OCI-LY3 (cell line): ENCODE results near the gene HS6ST2.

Experiments
- H2AFZ ChIP-seq: fragments of 200-600, 300-600 bp; shearing (Covaris generic); 2 replicates; pipeline ENCODE4 v1.6.0; 2014; ENCODE audit warnings: antibody characterized with exemption, low read depth, low read length
- H3K27ac ChIP-seq: fragments of 200-600, 300-600 bp; sonication (generic); 2 replicates; pipeline ENCODE4 v1.5.1; 2014; ENCODE audit warnings: mild to moderate bottlenecking, low read length, moderate library complexity, mixed read lengths
- H3K27me3 ChIP-seq: fragments of 200-600, 300-600 bp; sonication (generic); 2 replicates; pipeline ENCODE4 v1.6.1; 2014; ENCODE audit warnings: low read depth, low read length, mixed read lengths
- H3K36me3 ChIP-seq: fragments of 200-600, 300-600 bp; sonication (generic); replicated peaks from 2 replicates; pipeline ENCODE3; 2014; ENCODE audit warnings: low read depth, low read length, mixed read lengths
- H3K4me1 ChIP-seq: fragments of 300-600, 200-600 bp; sonication (generic); 2 replicates; pipeline ENCODE4 v1.6.1; 2014; ENCODE audit warnings: low read length, mixed read lengths
- H3K4me2 ChIP-seq: fragments of 200-600, 300-600 bp; sonication (generic); 2 replicates; pipeline ENCODE4 v1.6.1; 2014; ENCODE audit warnings: low read length, mixed read lengths
- H3K4me3 ChIP-seq: fragments of 300-600, 200-600 bp; sonication (generic); 2 replicates; pipeline ENCODE4 v1.5.1; 2014; ENCODE audit warnings: antibody characterized with exemption, mild to moderate bottlenecking, low read length, moderate library complexity
- H3K79me2 ChIP-seq: fragments of 300-600, 200-600 bp; shearing (Covaris generic); 2 replicates; pipeline ENCODE4 v1.6.1; 2014; ENCODE audit warnings: mild to moderate bottlenecking, low read length, mixed read lengths
- H3K9ac ChIP-seq: fragments of 300-600, 200-600 bp; shearing (Covaris generic); 2 replicates; pipeline ENCODE4 v1.6.0; 2014; ENCODE audit warnings: mild to moderate bottlenecking, low read length, moderate library complexity
- H3K9me3 ChIP-seq: fragments of 200-600, 300-600 bp; shearing (Covaris generic); 2 replicates; pipeline ENCODE4 v1.6.1; 2014; ENCODE audit warnings: low read length, mixed read lengths; ENCODE audit not compliant: insufficient read depth
- H4K20me1 ChIP-seq: fragments of 200-600, 300-600 bp; sonication (generic); 2 replicates; pipeline ENCODE4 v1.6.1; 2016; ENCODE audit warnings: low read length, mixed read lengths; ENCODE audit not compliant: insufficient read depth
- EZH2phosphoT487 ChIP-seq: fragments of 200-600 bp; shearing (Covaris generic); IDR thresholded peaks from 2 replicates; pipeline ENCODE4 v1.6.1; 2018; ENCODE audit warnings: antibody characterized with exemption, mixed run types, low read depth
- TF ChIP-seq, protein P1 (sequence below): fragments of 200-600, 300-600 bp; sonication (generic); IDR thresholded peaks from 2 replicates; pipeline ENCODE4 v1.5.1; 2014; ENCODE audit warnings: antibody characterized with exemption, low read length, low read depth

HS6ST2 gene

DNA sequence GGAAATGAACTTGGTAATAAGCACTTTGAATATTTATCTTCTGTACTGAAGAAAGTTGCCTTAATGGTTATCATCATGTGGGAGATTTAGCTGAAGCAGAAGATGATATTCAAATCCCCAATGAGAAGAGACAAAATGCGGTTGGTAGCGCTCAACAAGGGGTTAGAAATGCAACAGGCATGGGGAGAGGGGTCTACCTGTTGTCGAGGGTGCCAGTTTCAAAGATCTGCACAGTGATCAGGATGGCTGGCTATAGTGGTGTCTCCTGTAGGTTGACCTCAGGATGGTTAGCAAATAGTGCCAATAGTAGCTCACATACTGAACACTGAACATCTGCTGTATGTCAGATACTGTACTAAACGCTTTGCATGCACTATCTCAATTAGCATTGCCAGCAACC is 7.0 kb upstream of the HS6ST2 start:
- Histone ChIP-seq H3K79me2 (no peaks in the 10 kb centered on the region), H3K4me1 (peaks cover 25% of the 10 kb centered on the region), H4K20me1 (no peaks in the 10 kb centered on the region), H2AFZ (no peak overlapping the region), H3K36me3 (no peaks in the 10 kb centered on the region), H3K4me2 (no peak overlapping the region), H3K9ac (no peak overlapping the region), H3K4me3 (no peak overlapping the region), H3K9me3 (no peaks in the 10 kb centered on the region), H3K27me3 (no peaks in the 10 kb centered on the region), H3K27ac (no peak overlapping the region)
- no peak for TF ChIP-seq EZH2phosphoT487
- TF ChIP-seq, protein P1, sequence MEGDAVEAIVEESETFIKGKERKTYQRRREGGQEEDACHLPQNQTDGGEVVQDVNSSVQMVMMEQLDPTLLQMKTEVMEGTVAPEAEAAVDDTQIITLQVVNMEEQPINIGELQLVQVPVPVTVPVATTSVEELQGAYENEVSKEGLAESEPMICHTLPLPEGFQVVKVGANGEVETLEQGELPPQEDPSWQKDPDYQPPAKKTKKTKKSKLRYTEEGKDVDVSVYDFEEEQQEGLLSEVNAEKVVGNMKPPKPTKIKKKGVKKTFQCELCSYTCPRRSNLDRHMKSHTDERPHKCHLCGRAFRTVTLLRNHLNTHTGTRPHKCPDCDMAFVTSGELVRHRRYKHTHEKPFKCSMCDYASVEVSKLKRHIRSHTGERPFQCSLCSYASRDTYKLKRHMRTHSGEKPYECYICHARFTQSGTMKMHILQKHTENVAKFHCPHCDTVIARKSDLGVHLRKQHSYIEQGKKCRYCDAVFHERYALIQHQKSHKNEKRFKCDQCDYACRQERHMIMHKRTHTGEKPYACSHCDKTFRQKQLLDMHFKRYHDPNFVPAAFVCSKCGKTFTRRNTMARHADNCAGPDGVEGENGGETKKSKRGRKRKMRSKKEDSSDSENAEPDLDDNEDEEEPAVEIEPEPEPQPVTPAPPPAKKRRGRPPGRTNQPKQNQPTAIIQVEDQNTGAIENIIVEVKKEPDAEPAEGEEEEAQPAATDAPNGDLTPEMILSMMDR, result no peak

DNA sequence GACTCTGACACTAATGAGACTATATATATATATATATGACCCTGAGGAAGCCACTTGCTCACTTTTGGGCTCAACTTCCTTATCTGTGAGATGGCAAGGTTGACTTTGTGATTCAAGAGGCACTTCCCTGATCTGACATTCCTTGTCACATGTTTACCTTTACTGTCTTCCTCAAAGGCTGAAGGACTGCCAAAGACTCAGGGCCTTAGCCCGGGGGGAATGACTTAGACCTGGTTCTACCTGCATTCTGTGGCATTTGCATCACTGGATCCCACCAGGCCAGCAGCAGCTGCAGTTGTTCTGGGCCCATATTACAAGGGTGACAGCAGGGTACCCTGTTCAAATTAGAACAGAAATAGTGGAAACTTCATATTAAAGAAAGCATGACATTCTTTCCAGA is 3.1 kb upstream of the HS6ST2 start:
- no peaks in the 10 kb centered on the region for H3K9me3 ChIP-seq

DNA sequence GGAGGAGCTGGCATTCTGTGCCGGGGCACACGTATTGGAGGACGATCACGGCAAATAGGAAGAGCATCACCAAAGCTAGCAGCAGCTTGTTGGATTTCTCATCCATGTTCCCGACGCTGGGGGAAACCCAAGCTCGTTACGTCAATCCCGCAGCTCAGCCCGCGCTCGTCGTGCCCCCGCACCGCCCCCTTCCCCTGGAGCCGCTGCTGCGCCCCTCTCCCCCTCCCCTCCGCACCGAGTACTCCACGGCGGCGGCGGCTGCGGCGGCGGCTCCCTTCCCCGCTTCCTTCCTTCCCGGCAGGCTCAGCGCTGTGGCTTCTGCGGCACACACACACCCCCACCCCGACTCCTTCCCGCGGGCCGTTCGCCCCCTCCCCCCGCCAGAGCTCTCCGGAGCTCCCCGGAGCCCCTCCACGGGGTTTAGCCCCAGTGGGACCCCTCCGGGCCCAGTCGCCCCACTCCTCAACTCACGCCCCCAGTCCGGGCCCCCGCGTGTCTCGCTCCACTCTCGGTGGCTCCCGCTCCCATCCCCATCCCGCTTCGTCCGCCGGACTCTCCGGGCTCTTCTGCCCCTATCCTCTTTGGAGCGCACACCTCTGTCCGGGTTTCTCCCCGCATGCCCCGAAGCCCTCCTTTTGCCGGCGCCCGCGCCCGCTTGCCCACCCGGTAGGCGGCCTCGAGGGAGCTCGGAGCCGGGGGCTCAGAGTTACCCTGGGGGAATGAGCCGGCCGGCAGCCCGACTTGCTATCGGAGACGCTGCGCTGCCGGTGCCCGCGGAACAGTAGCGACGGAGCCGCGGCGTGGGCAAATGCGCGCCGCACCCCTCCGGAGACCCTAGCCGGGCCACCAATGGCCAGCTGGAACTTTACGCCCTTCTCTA is 978 bp downstream of the HS6ST2 start:
- Histone ChIP-seq H3K36me3 (no peaks in the 10 kb centered on the region), H4K20me1 (no peaks in the 10 kb centered on the region), H3K9ac (no peak overlapping the region), H2AFZ (no peak overlapping the region), H3K4me2 (no peak overlapping the region), H3K27me3 (no peaks in the 10 kb centered on the region), H3K79me2 (no peaks in the 10 kb centered on the region), H3K27ac (no peak overlapping the region), H3K4me3 (no peak overlapping the region), H3K4me1 (peaks cover 7% of the 10 kb centered on the region), H3K9me3 (no peaks in the 10 kb centered on the region)
- TF ChIP-seq EZH2phosphoT487, result no peak
- TF ChIP-seq, protein P1, result no peak

More for the DNA sequence above, 3.1 kb upstream of the HS6ST2 start:
- H3K4me2 ChIP-seq, result no peak overlapping the region
- H3K27me3 ChIP-seq, result no peaks in the 10 kb centered on the region
- TF ChIP-seq, protein P1, result no peak
- TF ChIP-seq EZH2phosphoT487, result no peak
- no peak overlapping the region for H3K27ac ChIP-seq
- peaks cover 27% of the 10 kb centered on the region for H3K4me1 ChIP-seq
- no peaks in the 10 kb centered on the region for H3K79me2 ChIP-seq
- no peak overlapping the region for H3K9ac ChIP-seq
- H2AFZ ChIP-seq, result no peak overlapping the region
- no peak overlapping the region for H3K4me3 ChIP-seq
- H4K20me1 ChIP-seq, result no peaks in the 10 kb centered on the region
- no peaks in the 10 kb centered on the region for H3K36me3 ChIP-seq

DNA sequence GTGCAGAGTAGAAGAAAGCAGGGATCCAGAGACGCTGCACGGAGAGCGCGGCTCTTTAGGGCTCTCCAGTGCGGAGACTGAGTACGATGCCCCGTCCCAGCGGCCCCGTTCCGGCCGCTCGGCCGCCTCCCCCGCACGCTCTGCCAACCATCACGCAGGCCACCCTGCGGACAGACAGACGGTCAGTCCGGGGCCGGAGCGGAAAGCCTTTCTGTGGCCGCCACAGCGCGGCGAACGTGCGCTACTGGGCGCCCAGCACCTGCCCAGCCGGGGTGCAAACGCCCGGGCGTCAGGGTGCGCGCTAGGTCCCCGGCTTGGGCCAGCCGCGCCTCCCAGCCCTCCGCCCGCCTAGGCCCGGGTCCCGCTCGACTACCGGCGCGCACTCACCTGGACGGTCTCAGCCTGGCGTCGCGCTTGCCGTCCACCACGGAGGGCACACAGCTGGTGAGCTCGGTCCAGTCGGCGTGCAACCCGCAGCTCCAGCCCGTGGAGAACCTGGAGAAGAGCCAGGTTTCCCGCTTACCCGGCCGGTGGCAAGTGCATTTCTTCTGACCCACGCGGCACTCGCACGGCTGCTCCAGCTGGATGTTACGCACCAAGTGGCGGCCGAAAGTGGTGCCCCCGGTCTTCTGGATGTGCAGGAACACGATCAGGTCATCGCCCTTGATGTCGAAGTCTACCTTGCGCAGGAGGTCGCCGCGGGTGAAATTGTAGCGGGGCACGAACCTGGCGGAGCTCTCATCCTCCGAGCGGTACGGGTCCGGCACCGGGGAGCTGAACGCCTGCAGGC is 1.8 kb downstream of the HS6ST2 start:
- H3K4me2 ChIP-seq, result no peak overlapping the region
- no peak for TF ChIP-seq EZH2phosphoT487
- TF ChIP-seq, protein P1, result no peak
- no peaks in the 10 kb centered on the region for H3K27me3 ChIP-seq
- H3K36me3 ChIP-seq, result no peaks in the 10 kb centered on the region
- H3K4me3 ChIP-seq, result no peak overlapping the region
- H3K79me2 ChIP-seq, result no peaks in the 10 kb centered on the region
- peaks cover 7% of the 10 kb centered on the region for H3K4me1 ChIP-seq
- no peaks in the 10 kb centered on the region for H4K20me1 ChIP-seq
- H3K9ac ChIP-seq, result no peak overlapping the region
- no peak overlapping the region for H2AFZ ChIP-seq
- no peak overlapping the region for H3K27ac ChIP-seq
- no peaks in the 10 kb centered on the region for H3K9me3 ChIP-seq
